GM12872 (cell line): ENCODE measurements around the gene ACTN1.

Source experiments
- TF ChIP-seq, protein P1 (sequence below): IDR thresholded peaks from 3 replicates; pipeline ENCODE4 v1.5.1; 2011; ENCODE audit warnings: low read depth, mild to moderate bottlenecking, low read length, moderate library complexity; ENCODE audit not compliant: insufficient read depth

ACTN1 gene

GRCh38 chr14:68894802-68895703, 84.0 kb downstream of the ACTN1 start:
- TF ChIP-seq, protein P1, sequence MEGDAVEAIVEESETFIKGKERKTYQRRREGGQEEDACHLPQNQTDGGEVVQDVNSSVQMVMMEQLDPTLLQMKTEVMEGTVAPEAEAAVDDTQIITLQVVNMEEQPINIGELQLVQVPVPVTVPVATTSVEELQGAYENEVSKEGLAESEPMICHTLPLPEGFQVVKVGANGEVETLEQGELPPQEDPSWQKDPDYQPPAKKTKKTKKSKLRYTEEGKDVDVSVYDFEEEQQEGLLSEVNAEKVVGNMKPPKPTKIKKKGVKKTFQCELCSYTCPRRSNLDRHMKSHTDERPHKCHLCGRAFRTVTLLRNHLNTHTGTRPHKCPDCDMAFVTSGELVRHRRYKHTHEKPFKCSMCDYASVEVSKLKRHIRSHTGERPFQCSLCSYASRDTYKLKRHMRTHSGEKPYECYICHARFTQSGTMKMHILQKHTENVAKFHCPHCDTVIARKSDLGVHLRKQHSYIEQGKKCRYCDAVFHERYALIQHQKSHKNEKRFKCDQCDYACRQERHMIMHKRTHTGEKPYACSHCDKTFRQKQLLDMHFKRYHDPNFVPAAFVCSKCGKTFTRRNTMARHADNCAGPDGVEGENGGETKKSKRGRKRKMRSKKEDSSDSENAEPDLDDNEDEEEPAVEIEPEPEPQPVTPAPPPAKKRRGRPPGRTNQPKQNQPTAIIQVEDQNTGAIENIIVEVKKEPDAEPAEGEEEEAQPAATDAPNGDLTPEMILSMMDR, result no peak

DNA sequence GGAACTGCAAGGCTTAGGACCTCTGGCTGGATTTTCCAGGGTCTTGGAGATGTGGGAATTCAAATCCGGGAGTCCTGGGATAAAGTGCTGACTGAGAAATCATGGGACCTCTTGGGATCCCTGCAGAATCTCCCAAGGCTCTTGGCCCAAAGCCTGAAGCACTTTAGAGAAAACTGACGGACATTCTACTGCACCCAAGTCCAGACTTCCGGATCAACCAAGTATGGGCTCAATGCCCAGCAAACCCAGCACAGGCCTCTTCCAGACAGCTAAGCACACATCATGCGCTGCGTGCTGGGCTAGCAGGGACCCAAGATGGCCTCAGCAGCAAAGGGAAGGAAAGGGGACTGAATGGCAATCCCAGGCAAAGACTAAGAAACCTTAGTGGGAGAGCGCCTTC, 85.0 kb downstream of the ACTN1 start:
- TF ChIP-seq, protein P1, result no peak

- TF ChIP-seq, protein P1, result no peak
Measured at GRCh38 chr14:68893566-68893965, 85.5 kb downstream of the ACTN1 start.

DNA sequence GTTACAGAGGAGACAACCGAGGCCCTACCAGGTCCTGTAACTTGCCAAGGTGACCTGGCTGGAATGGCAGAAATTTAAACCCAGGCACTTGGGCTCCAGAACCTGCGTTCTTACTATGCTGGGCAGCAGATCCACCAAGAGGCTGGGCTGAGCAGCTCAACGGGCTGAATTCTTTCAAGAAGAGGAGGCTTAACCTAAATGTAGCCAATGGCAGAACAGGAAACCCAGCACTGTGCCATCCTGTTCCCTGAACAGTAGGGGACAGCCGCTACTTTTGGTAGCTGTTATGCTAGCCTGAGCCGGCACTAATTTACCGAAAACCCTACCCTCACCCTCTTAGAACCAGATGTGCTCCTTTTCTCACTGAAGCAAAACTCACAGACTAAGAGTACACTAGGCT, 86.1 kb downstream of the ACTN1 start:
- TF ChIP-seq, protein P1, result no peak

- TF ChIP-seq, protein P1, result no peak
Measured at GRCh38 chr14:68891851-68892660, 87.0 kb downstream of the ACTN1 start.

- TF ChIP-seq, protein P1, result no peak
Measured at GRCh38 chr14:68890173-68890931, 88.8 kb downstream of the ACTN1 start.

- TF ChIP-seq, protein P1, result no peak
Measured at GRCh38 chr14:68888883-68889282, 90.2 kb downstream of the ACTN1 start.
